Gastroesophageal sphincter (tissue), 3 donors: Measurements from ENCODE around the gene TGFB1.

Source experiments
- POLR2A ChIP-seq, 2 donors: fragments of 450-650 bp; IDR thresholded peaks; one replicate each; pipeline ENCODE4 v1.6.1; 2017; ENCODE audit warnings: antibody characterized with exemption in 2 of 2, mild to moderate bottlenecking in 2 of 2, moderate library complexity in 1 of 2
- TF ChIP-seq, protein P1 (sequence below), 4 experiments: fragments of 200-600 bp in 2 of 4; fragments of 450-650 bp in 2 of 4; sonication (generic) in 1 of 4; IDR thresholded peaks; one replicate each; pipeline ENCODE4 v1.5.1; 2017 to 2019; ENCODE audit warnings: antibody characterized with exemption in 4 of 4, mild to moderate bottlenecking in 2 of 4, moderate library complexity in 2 of 4

DNA sequence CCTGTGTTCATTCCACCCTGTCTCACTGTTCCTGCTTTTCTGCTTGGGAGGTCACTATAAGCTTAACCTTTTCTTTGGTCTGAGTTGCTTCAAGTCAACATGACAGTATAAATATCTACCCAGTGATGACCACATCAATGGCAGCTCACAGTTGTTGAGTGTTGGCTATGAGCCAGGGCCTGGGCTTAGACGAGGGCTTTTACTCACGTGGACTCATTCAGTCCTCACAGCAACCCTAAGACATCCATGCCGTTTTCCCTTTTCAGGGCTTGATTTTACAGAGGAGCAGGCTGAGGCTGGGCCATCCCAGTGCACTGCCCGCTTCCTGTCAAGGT, 54.0 kb downstream of the TGFB1 start:
- TF ChIP-seq, protein P1, sequence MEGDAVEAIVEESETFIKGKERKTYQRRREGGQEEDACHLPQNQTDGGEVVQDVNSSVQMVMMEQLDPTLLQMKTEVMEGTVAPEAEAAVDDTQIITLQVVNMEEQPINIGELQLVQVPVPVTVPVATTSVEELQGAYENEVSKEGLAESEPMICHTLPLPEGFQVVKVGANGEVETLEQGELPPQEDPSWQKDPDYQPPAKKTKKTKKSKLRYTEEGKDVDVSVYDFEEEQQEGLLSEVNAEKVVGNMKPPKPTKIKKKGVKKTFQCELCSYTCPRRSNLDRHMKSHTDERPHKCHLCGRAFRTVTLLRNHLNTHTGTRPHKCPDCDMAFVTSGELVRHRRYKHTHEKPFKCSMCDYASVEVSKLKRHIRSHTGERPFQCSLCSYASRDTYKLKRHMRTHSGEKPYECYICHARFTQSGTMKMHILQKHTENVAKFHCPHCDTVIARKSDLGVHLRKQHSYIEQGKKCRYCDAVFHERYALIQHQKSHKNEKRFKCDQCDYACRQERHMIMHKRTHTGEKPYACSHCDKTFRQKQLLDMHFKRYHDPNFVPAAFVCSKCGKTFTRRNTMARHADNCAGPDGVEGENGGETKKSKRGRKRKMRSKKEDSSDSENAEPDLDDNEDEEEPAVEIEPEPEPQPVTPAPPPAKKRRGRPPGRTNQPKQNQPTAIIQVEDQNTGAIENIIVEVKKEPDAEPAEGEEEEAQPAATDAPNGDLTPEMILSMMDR (IDR thresholded peaks at IDR 0.05), result no peak
- no peak for TF ChIP-seq POLR2A (IDR thresholded peaks at IDR 0.05)
